Activated CD8-positive, alpha-beta memory T cell treated with anti-CD3 and anti-CD28 coated beads, Interleukin-2, amount 10 ng/mL, durations not matched to agents 7 days and 5 days (primary cell): ENCODE measurements around the gene FLYWCH2. TPM values are rescaled to one million over a fixed set of nuclear protein-coding genes. Genes with fewer than 3 reads are reported as not detected.
"Not testable (repeated sequence)": the region's sequence is repeated elsewhere in the genome, so short reads cannot be mapped to it uniquely, and the experiment has no call there.

Experiments used
- ATAC-seq: fragments of 150-1000 bp; cut with Tn5 transposase; one replicate; pipeline ENCODE4 v1.10.0; 2021; ENCODE audit warnings: moderate library complexity
- CTCF ChIA-PET: fragments of 350-600 bp; sonication (Branson Sonifier 250); formaldehyde crosslinking; loops from one replicate; lab custom pipeline; 2021; ENCODE audit warnings: antibody characterized with exemption; lab: Charles Lee
- DNase-seq: peaks from one replicate; pipeline ENCODE4 v3.0.0-alpha.2; 2020
- H3K27ac Mint-ChIP-seq: one replicate; pipeline ENCODE4 v1.8.0; 2021; ENCODE audit warnings: mild to moderate bottlenecking, mixed read lengths
- H3K27me3 Mint-ChIP-seq: one replicate; pipeline ENCODE4 v1.8.0; 2021; ENCODE audit warnings: mixed read lengths
- H3K36me3 Mint-ChIP-seq: one replicate; pipeline ENCODE4 v1.8.0; 2021; ENCODE audit warnings: mild to moderate bottlenecking, mixed read lengths
- H3K4me1 Mint-ChIP-seq: one replicate; pipeline ENCODE4 v1.8.0; 2021; ENCODE audit warnings: mixed read lengths
- H3K4me3 Mint-ChIP-seq: one replicate; pipeline ENCODE4 v1.8.0; 2021; ENCODE audit warnings: mild to moderate bottlenecking, moderate library complexity, mixed read lengths
- H3K9me3 Mint-ChIP-seq: one replicate; pipeline ENCODE4 v1.8.0; 2022; ENCODE audit warnings: low read depth, mixed read lengths
- total RNA-seq, 2 experiments: library from RNA; stranded (reverse); gene quantifications; one replicate each; pipeline ENCODE4 v1.2.3, GENCODE V29; 2021

The FLYWCH2 gene
- total RNA-seq, 2 experiments from 2014 or later: 19.6 to 19.7 TPM

DNA sequence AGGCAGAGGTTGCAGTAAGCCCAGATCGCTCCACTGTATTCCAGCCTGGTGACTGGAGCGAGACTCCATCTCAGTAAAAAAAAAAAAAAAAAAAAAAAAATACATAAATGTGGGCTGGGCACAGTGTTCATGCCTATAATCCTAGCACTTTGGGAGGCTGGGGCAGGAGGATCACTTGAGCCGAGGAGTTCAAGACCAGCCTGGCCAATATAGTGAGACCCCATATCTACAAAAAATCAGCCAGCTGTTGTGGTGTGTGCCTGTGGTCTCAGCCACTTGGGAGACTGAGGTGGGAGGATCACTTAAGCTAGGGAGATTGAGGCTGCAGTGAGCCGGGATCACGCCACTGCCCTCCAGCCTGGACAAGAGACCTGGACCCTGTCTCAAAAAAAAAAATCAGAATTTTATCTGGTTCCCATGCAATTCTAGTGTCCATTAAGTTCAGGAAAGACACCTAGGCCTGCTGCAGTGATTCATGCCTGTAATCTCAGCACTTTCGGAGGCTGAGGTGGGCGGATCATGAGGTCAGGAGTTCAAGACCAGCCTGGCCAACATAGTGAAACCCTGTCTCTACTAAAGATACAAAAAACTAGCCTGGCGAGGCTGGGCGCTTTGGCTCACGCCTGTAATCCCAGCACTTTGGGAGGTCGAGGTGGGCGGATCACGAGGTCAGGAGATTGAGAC is 48.4 kb downstream of the FLYWCH2 start:
- H3K4me1 Mint-ChIP-seq: peaks cover 10% of the 10 kb centered on the region
- not testable (repeated sequence) for DNase-seq, ATAC-seq, H3K27me3 Mint-ChIP-seq, H3K27ac Mint-ChIP-seq, H3K36me3 Mint-ChIP-seq, H3K4me3 Mint-ChIP-seq, H3K9me3 Mint-ChIP-seq
- CTCF ChIA-PET: interaction anchor here (0.7 to 1.2 kb wide), 2 partner anchors 12 to 32 kb away, joined by 3 to 4 read pairs; no protein-coding TSS in a partner anchor

- CTCF ChIA-PET: no interaction called here
- peaks cover 5% of the 10 kb centered on the region for H3K36me3 Mint-ChIP-seq
- H3K27ac Mint-ChIP-seq: no peak overlapping the region
- no peaks in the 10 kb centered on the region for H3K9me3 Mint-ChIP-seq
- no peaks in the 10 kb centered on the region for H3K27me3 Mint-ChIP-seq
- no peak for DNase-seq
- no peak overlapping the region for H3K4me3 Mint-ChIP-seq
- peak; percentile 12 for ATAC-seq
- H3K4me1 Mint-ChIP-seq: no peaks in the 10 kb centered on the region
Measured at GRCh38 chr16:2933136-2933535, 50.1 kb downstream of the FLYWCH2 start.

DNA sequence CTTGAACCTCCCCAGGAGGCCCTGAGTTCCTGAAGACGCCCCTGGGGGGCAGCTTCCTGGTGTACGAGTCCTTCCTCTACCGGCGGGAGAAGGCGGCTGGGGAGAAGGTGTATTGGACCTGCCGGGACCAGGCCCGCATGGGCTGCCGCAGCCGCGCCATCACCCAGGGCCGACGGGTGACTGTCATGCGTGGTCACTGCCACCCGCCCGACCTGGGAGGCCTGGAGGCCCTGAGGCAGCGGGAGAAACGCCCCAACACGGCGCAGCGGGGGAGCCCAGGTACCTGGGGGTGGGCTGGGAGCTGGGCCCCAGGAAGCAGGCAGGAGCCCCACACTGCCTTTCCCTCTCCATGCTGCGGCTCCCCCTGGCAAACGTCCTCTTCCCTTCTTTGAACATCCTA is 50.7 kb downstream of the FLYWCH2 start:
- ATAC-seq (no peak), DNase-seq (no peak)
- Mint-ChIP-seq H3K4me3 (no peak overlapping the region), H3K27me3 (no peaks in the 10 kb centered on the region), H3K36me3 (peaks cover 6% of the 10 kb centered on the region), H3K27ac (no peak overlapping the region), H3K4me1 (no peaks in the 10 kb centered on the region), H3K9me3 (no peaks in the 10 kb centered on the region)
- CTCF ChIA-PET: no interaction called here

DNA sequence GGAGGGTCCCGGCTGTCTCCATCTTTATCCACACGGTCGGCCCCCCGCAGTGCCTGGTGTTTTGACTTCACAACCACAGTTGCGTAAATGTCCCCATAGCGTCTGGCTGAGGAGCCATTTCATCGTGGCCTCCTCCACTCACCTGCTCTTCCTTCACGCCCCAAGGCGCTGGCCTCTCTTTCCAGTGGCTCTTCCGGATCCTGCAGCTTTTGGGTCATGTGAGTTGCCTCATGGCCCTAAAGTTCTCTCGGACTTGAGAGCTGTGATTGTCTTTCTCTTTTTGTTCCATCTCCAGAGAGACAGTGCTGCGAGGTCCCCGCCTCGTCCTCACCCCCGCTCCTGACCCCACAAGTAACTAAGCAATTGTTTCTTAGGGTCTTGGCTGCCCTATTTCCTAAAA is 51.4 kb downstream of the FLYWCH2 start:
- Mint-ChIP-seq H3K9me3 (no peaks in the 10 kb centered on the region), H3K27ac (no peak overlapping the region), H3K27me3 (no peaks in the 10 kb centered on the region), H3K4me1 (no peaks in the 10 kb centered on the region), H3K4me3 (no peak overlapping the region), H3K36me3 (peaks cover 10% of the 10 kb centered on the region)
- DNase-seq (no peak), ATAC-seq (no peak)
- CTCF ChIA-PET: no interaction called here

DNA sequence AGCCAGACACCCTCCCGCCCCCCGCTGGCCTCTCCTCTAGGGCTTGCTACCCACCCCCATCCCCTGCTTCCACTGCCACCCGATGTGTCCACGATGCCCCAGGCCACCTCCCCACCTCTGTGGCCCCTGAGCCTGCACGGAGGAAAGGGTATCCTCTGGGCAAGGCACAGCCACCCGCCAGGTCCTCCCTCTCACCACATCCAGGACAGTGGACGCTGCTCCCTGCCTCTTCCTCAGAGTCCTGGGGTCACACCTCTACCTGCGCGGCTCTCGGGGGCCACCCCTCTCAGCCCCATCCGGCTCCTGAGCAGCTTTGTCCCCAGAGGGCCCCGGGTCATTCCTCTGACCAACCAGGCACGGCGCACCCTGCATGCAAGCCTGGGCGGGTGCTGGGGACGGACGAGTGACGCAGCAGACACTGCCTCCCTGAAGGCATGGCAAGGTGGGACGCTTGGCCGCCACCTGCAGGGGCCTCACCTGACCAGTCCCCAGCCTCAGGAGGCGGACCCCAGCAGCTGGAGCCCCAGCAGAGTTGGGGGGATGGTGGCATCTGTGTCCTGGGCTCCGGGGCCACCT is 53.5 kb downstream of the FLYWCH2 start:
- Mint-ChIP-seq H3K4me3 (no peak overlapping the region), H3K27ac (no peak overlapping the region), H3K4me1 (no peaks in the 10 kb centered on the region), H3K36me3 (peaks cover 24% of the 10 kb centered on the region), H3K9me3 (no peaks in the 10 kb centered on the region), H3K27me3 (no peaks in the 10 kb centered on the region)
- CTCF ChIA-PET: no interaction called here
- no peak for DNase-seq
- ATAC-seq: no peak

DNA sequence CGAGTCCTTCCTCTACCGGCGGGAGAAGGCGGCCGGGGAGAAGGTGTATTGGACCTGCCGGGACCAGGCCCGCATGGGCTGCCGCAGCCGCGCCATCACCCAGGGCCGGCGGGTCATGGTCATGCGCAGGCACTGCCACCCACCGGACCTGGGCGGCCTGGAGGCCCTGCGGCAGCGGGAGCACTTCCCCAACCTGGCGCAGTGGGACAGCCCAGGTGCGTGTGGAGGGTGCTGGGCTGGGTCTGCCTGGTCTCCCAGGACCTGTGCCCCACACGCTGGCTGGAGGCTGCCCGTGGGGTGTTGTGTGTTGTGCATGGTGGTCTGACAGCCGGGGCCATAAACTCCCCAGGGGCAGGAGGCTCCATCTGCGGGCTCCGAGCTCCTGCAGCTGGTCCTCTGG is 54.2 kb downstream of the FLYWCH2 start:
- Mint-ChIP-seq H3K9me3 (no peaks in the 10 kb centered on the region), H3K36me3 (peaks cover 24% of the 10 kb centered on the region), H3K27me3 (no peaks in the 10 kb centered on the region), H3K4me1 (no peaks in the 10 kb centered on the region), H3K27ac (no peak overlapping the region), H3K4me3 (no peak overlapping the region)
- DNase-seq (no peak), ATAC-seq (no peak)
- CTCF ChIA-PET: no interaction called here

DNA sequence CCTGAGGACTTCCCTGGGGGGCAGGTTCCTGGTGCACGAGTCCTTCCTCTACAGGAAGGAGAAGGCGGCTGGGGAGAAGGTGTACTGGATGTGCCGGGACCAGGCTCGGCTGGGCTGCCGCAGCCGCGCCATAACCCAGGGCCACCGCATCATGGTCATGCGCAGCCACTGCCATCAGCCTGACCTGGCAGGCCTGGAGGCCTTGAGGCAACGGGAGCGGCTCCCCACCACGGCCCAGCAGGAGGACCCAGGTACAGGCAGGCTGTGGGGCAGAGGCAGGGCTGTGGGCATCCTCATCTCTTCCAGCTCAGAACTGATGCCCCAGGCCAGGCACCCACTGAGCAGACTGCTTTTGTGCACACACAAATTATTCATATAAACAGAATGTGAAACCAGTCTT is 55.2 kb downstream of the FLYWCH2 start:
- Mint-ChIP-seq H3K36me3 (peaks cover 24% of the 10 kb centered on the region), H3K4me1 (no peaks in the 10 kb centered on the region), H3K9me3 (no peaks in the 10 kb centered on the region), H3K27me3 (no peaks in the 10 kb centered on the region), H3K4me3 (no peak overlapping the region), H3K27ac (no peak overlapping the region)
- no peak for DNase-seq
- CTCF ChIA-PET: no interaction called here
- ATAC-seq: no peak

DNA sequence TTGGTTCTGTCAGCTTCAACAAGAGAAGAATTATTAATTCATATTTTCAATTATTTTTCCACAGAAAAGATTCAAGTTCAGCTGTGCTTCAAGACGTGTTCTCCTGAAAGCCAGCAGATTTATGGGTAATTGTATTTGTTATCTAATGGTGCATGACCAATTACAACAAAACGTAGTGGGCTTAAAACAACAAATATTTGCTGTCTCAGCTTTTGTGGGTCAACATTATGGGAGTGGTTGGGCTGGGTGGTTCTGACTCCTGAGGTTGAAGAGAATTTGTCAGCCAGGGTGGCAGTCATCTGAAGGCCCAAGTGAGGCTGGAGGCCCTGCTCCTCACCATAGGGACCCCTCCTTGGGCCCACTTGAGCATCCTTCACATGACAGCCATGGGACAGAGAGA is 57.0 kb downstream of the FLYWCH2 start:
- Mint-ChIP-seq H3K27me3 (no peaks in the 10 kb centered on the region), H3K4me1 (no peaks in the 10 kb centered on the region), H3K27ac (no peak overlapping the region), H3K36me3 (peaks cover 20% of the 10 kb centered on the region), H3K4me3 (no peak overlapping the region), H3K9me3 (no peaks in the 10 kb centered on the region)
- no peak for DNase-seq
- CTCF ChIA-PET: interaction anchor here (1.0 to 1.4 kb wide), 3 partner anchors 13 to 65 kb away, joined by 3 to 4 read pairs (median 3); partner anchors contain the start of gene PAQR4
- ATAC-seq: no peak

DNA sequence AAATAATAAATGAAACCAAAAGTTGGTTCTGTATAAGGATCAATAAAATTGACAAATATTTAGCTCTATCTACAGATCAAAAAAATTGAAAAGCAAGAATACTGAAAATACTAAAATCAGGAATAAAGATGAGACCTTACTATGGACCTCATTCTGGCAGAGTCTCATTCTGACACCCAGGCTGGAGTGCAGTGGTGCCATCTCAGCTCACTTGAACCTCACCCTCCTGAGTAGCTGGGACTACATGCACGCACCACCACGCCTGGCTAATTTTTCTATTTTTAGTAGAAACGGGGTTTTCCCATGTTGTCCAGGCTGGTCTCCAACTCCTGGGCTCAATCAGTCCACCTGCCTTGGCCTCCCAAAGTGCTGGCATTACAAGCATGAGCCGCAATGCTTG is 59.0 kb downstream of the FLYWCH2 start:
- no peak overlapping the region for H3K4me3 Mint-ChIP-seq
- CTCF ChIA-PET: interaction anchor here (1.0 to 3.9 kb wide), 2 partner anchors 15 to 31 kb away, joined by 3 to 20 read pairs; no protein-coding TSS in a partner anchor

GRCh38 chr16:2943716-2944115 is 60.7 kb downstream of the FLYWCH2 start:
- not testable (repeated sequence) for H3K4me3 Mint-ChIP-seq, ATAC-seq, H3K27ac Mint-ChIP-seq, DNase-seq, H3K4me1 Mint-ChIP-seq, H3K27me3 Mint-ChIP-seq, H3K9me3 Mint-ChIP-seq
- CTCF ChIA-PET: interaction anchor here (3.9 kb wide), 1 partner anchor 17 kb away, joined by 20 read pairs; no protein-coding TSS in a partner anchor
- peaks cover 23% of the 10 kb centered on the region for H3K36me3 Mint-ChIP-seq

More for the DNA sequence above, 59.0 kb downstream of the FLYWCH2 start:
- no peak overlapping the region for H3K27ac Mint-ChIP-seq
- peaks cover 22% of the 10 kb centered on the region for H3K36me3 Mint-ChIP-seq
- ATAC-seq (no peak), DNase-seq (no peak)
- H3K27me3 Mint-ChIP-seq: no peaks in the 10 kb centered on the region
- H3K9me3 Mint-ChIP-seq: no peaks in the 10 kb centered on the region
- no peaks in the 10 kb centered on the region for H3K4me1 Mint-ChIP-seq

- Mint-ChIP-seq H3K9me3 (no peaks in the 10 kb centered on the region), H3K36me3 (peaks cover 5% of the 10 kb centered on the region), H3K27ac (no peak overlapping the region), H3K4me1 (no peaks in the 10 kb centered on the region), H3K4me3 (no peak overlapping the region), H3K27me3 (no peaks in the 10 kb centered on the region)
- CTCF ChIA-PET: interaction anchor here (1.3 to 3.0 kb wide), 2 partner anchors 15 to 20 kb away, joined by 6 to 13 read pairs; no protein-coding TSS in a partner anchor
- no peak for DNase-seq
- ATAC-seq: no peak
Measured at GRCh38 chr16:2946649-2947048, 63.6 kb downstream of the FLYWCH2 start.
